A673 (cell line): ENCODE results near the gene PKP3.

Source experiments
- CTCF ChIP-seq: fragments of 300-800, 200-600 bp; sonication (generic); conservative IDR thresholded peaks from 2 replicates; pipeline ENCODE4 v1.5.1; 2017; ENCODE audit warnings: low read depth, mild to moderate bottlenecking, antibody characterized with exemption, low read length, moderate library complexity, mixed read lengths
- EZH2 ChIP-seq: fragments of 200-600 bp; sonication (generic); IDR thresholded peaks from 2 replicates; pipeline ENCODE4 v1.6.1; 2017; ENCODE audit warnings: borderline replicate concordance, low read depth, mild to moderate bottlenecking, mixed read lengths, antibody characterized with exemption, low read length; ENCODE audit not compliant: poor library complexity, severe bottlenecking

DNA sequence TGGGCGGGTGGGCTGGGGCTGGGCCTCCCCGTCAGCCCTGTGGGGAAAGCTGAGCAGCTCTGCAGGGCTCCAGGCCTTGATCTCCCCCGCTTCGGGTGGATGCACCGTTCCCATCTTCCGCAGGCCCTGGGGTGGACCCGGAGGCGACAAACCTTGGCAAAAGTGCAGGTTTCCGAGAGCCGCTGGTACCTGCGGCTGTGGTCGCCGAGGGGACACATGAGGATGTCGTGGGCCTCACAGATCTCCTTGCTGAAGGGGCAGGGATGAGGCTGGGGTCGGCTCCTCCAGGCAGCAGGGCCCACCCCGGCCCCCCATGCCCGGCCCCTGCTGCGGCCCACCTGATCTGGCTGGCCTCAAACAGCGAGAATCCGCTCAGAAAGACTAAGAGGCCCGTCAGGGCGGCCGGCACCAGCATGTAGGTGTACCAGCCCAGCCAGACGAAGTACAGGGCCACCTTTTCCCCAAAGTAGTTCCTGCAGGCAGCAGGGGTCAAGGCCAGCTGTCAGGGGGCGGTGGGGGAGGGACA is 36.0 kb downstream of the PKP3 start:
- TF ChIP-seq CTCF (no peak), EZH2 (no peak)
